IPS-NIHi11 (cell line): ENCODE results near the gene PYGB.

Experiments used
- DNase-seq: peaks from one replicate; pipeline ENCODE4 v3.0.0; 2012; ENCODE audit warnings: mixed read lengths, low spot score

Gene PYGB

DNA sequence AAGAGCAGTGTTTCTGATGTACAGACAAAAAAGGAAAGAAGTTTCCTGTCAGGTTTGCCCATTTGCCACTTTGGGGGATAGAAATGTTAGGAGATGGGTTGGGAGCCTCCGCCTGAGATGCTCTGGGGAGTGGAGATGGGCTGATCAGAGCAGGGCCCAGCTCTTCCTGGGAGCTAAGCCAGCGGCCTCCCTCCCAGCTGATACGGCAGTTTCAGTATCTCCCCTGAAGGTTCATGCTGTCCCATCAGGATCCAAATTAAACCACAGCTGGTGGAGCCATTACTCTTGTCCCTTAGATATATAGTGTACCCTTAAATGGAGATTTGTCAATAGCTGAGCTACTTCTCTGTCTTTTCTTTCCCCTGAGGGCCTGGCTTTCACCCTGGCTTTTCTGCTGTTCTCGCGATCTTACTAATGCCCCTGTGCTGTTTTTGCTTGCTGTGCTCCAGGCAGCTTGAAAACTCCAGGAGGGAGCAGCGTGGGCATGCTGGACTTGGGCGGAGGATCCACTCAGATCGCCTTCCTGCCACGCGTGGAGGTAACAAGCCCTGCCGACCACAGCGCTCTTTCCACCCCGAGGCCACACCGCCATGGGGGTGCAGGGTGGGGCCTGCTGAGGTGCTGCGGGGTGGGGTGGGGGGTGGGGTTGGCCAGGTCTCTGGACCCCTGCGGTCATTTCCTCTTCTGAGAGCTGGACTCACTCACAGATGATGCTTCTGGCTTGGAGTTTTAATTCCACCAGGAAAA is 31.5 kb upstream of the PYGB start:
- no peak for DNase-seq

DNA sequence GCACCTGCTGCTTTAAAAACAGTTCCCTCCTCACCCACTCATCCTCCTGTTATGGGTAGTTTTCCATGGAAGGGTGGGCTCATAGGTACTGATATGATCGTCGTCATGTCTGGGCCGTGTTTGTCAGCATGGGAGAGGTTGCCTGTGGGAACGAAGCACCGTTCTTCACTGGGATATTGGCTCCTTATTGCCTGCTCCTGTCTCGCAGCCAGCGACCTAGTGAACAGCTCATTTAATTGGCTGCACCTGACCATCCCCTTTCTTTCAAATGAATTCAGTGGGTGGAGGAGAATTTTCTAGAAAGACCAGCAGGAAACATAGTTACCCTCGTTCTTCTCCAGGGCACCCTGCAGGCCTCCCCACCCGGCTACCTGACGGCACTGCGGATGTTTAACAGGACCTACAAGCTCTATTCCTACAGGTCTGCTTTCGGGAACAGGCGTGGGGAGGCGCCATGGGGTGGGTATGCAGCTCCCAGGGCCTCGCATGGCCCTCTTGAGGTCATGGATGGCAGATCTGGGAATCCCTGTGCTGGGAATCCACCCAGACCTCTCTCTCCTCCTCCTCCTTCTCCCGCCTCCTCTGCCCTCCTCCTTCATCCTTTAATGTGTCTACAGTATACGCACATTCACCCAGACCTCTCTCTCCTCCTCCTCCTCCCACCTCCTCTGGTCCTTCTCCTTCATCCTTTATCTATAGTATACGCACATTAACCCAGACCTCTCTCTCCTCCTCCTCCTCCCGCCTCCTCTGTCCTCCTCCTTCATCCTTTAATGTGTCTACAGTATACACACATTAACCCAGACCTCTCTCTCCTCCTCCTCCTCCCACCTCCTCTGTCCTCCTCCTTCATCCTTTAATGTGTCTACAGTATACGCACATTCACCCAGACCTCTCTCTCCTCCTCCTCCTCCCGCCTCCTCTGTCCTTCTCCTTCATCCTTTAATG is 30.4 kb upstream of the PYGB start:
- DNase-seq, result no peak

- DNase-seq, result no peak
These were observed 29.8 kb upstream of the PYGB start for GRCh38 chr20:25218109-25218486.

GRCh38 chr20:25218492-25218891 is 29.4 kb upstream of the PYGB start:
- no peak for DNase-seq

DNA sequence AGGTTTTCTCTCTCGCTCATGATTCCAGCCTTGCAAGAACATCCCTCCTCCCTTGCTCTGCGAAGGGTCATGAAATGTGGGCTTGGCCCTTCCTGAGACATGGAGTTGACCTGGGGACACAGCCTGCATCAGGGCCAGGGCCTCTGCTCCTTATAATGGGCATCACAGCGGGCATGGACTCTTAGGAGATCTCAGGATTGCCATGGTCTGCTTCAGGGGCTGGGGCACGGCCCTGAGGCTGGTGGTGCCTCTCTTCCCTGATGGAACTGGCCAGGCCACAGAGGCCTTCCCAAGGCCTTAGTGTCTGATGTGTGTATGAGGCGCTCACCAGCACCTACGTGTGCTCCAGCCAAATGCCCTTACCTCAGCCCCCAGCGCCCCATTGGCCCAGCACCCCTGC is 28.5 kb upstream of the PYGB start:
- DNase-seq, result no peak

DNA sequence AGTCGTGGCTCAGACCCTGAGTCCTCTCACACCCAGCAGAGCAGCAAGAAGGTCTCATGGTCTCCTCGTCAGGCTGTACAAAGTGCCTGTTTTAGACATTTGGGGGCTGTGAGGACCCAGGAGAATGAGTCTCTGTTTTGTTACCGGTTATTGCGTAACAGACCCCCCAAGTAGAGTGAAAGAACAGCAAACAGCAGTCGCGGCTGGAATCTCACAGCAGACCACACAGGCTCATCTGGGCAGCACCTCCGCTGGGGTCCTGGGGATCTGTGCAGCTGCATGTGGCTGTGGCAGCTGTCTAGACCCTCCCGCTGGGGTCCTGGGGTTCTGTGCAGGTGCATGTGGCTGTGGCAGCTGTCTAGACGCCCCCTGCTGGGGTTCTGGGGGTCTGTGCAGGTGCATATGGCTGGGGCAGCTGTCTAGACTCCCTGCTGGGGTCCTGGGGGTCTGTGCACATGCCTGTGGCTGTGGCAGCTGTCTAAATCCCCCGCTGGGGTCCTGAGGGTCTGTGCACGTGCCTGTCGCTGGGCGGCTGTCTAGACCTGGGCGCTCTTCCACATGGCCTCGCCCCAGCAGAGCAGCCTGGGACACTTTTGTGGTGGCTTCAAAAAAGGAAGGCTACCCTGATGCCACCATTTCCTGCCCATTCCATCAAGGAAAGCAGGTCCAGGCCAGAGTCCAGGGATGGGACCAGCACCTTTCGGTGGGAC is 27.7 kb upstream of the PYGB start:
- DNase-seq, result peak; percentile 55

GRCh38 chr20:25220810-25221591 is 26.9 kb upstream of the PYGB start:
- no peak for DNase-seq

DNA sequence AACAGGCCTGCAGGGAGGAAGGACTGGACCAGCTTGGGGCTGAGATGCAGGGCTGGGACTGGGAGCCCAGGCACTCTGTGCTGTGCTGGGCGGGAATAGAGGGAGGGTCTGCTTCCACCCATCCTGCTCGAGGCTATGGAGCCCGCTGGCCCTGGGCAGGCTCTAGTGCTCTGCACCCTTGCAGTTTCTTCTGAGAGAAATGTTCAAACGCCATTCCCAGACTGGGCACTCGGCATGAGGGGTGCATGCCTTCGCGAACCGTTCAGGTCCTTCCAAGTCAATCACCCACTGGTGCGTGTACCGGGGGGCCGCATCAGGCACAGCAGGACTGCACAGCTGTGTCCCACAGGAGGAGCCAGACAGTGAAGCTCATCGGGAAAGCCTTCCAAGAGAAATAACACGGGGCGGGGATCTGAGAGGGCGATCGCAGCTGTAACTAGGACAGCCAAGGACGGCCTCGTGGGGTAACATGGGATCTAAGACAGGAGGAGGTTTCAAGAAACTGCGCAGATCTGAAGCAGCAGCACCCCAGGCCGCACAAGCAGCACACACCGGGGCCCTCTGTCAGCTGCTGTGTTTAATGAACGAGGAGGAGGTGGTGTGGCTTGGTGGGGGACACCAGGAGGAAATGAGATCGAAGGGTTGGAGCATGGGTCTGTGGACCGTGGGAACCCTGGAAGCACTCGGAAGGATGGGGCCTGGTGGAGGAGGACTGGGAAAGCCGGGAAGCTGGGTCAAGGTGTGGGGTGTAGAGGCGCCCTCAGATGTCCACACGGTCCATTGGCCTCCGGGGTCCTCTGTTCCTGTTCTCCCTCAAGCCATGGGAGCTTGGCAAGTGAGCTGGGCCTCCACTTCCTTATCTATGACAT is 26.1 kb upstream of the PYGB start:
- no peak for DNase-seq

DNA sequence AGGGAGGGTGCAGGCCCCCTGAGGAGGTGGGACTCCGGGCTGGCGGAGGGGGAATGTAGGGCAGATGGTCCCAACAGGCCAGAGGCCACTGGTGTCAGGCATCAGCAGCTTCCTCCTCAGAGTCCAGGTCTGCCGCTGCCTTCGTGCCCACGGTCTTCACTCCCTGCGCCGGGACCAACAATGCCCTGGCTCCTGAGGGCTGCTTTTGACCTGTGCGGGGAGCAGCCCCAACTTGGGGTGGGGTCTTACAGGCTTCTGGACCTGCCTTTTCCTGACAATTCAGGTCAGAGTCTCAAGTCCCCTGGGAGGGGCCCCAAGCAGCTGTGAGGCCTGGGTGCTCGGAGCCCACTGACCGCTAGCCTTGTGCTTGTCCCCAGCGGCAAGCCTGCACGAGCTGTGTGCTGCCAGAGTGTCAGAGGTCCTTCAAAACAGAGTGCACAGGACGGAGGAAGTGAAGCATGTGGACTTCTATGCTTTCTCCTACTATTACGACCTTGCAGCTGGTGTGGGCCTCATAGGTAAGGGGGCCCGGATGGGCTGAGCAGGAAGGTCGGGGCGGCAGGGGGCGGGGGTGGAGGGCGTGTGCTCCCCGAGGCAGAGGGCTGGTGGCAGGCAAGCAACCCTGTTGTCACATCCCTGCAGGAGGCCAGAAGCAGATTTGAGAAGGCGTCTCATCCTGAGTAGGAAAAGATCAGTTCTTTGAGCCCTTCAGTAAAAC is 25.3 kb upstream of the PYGB start:
- DNase-seq, result no peak

DNA sequence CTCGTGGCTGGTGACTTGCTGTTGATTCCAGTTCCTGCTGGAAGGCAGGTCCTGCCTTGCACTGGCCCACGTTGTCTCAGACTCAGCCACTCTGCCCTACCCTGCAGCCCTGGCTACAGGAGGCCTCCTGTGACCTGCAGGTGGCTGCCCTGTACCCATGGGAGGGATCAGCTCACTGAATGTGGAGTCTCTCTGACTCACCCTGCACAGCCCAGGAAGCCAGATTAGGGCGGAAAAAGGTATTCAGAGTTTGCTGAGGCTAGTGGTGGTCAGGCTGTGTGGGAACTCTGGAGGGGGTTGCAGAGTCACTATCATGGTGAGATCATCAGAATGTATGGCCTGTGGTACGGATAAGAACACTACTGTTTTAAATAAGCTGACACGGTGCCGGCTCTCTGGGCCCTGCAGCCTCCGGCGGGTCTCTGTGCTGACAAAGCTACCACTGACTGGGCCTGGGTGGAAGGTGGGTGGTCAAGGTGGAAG is 24.7 kb upstream of the PYGB start:
- peak; percentile 73 for DNase-seq

GRCh38 chr20:25223765-25224720 is 23.8 kb upstream of the PYGB start:
- no peak for DNase-seq

- DNase-seq, result no peak
These were observed 22.9 kb upstream of the PYGB start for GRCh38 chr20:25224941-25225340.

- DNase-seq, result no peak
These were observed 22.0 kb upstream of the PYGB start for GRCh38 chr20:25225642-25226432.

GRCh38 chr20:25226433-25227316 is 21.2 kb upstream of the PYGB start:
- no peak for DNase-seq

DNA sequence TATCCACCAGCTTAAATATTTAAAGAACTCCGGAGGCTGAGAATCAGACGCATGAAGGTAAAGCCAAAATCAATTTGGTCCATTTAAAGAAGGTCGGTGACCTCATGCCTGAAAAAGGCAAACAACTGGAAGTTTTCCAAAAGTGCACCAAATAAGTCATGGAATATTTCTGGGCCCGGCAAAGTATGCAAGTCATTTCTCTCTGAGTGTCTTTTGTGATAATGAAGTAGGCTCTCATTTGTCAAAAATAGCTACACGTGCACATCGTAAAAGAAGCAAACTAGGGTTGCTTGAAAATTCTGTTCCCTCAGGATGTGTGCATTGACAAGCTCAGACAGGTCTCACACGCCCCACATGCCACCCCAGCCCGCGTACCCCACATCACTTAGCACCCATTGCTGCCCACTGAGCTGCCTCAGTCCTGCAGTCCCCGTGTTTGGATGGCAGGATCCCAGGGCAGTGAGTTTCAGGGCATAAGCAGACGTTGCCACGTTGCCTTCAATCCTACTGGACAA is 20.5 kb upstream of the PYGB start:
- no peak for DNase-seq

DNA sequence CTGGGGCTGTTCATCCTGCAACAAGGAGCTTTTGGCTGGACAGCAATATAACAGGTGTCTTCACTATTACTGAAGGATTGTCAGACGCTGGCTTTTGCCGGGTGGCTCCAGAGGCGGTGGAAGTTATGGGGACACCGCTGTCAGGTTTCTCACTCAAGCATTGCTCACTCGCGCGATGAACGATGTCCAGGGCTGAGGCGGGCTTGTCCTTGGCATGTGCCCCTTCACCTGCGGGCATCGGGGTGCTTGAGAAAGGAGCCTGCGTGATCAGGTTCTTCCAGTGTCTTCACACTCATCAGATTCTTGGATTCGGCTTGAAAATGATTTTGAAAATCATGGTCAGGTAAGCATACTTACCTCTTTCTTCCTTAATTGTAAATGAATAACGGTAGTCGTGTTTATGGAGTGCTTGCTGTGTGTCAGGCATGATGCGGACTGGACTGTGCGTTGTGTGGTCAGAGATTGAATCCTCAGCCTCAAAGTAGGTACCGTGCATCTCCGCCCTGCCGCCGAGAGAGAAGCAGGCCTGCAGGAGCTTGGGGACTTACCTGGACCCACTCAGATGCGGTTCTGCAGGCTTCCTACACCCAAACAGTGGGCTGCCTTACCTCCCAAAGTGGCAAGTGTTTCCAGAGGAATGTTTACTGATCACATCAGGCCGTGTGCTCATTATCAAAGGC is 18.3 kb upstream of the PYGB start:
- no peak for DNase-seq
